GM18519 (cell line): Measurements from ENCODE around the gene UCKL1.
"Not testable (repeated sequence)": the region's sequence is repeated elsewhere in the genome, so short reads cannot be mapped to it uniquely, and the experiment has no call there.

Source experiments
- ATAC-seq: cut with Tn5 transposase; IDR thresholded peaks from one replicate; pipeline ENCODE4 v1.9.1; 2021; ENCODE audit warnings: mild to moderate bottlenecking, moderate library complexity; ENCODE audit not compliant: unreplicated experiment, low FRiP score

Gene UCKL1

DNA sequence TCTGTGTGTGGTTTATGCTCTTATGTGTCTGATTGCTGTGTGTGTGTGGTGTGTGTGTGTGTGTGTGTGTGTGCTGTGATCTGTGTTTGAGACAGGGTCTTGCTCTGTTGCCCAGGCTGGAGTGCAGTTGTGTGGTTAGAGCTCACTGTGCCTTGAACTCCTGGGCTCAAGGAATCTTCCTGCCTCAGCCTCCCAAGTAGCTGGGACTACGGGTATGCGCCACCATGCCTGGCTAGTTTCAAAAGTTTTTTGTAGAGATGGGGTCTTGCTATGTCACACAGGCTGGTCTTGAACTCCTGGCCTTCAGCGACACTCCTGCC is 16.9 kb upstream of the UCKL1 start:
- ATAC-seq = no peak

DNA sequence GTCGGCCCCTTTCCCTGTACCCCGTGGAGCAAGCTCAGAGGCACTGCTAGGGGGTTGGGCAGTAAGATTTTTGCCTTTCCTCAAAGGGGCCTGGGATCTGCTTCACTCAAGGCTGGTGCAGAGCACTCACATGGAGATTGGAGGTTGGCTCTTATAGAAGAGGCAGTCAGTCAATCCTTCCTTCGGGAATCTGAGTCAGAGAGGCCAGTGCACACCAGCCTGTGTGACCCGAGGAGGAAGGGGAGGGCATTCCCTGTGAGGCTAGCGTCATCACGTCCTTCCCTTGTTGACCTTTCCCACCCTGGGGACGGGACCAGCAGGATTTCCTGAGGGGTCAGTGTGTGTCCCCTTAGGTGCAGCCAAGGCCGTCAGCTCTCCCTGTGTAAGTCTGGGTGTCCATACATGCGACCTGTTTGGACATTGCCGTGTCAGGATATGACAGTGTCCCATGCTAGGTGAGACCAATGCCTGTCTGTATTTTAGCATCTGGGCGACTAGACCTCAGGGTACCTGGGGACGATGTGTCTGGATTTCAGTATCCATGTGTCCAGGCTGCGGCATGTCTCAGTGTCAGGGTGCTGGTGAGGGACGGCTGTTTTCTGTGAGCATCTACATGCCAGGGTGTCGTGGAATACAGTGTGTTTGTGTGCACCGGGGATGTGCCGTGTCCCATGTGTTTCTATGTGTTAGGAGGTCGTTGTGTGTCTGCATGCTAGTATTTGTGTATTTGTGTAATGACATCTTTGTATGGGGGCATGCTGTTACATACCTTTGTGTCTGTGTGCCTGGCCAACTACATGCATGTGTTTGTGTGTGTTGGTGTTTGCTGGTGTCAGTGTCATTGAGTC is 16.3 kb upstream of the UCKL1 start:
- no peak for ATAC-seq

DNA sequence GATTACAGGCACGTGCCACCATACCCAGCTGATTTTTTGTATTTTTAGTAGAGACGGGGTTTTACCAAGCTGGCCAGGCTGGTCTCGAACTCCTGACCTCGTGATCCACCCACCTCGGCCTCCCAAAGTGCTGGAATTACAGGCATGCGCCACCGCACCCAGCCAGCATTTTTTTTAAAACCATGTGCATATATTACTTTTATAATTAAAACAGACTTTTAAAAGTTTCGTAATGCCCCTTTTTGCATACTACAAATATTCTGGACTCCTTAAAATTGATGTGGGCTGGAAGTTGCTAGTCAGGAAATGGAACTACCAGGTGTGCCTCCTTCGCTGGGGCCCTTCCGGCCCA is 15.7 kb upstream of the UCKL1 start:
- ATAC-seq = not testable (repeated sequence)

DNA sequence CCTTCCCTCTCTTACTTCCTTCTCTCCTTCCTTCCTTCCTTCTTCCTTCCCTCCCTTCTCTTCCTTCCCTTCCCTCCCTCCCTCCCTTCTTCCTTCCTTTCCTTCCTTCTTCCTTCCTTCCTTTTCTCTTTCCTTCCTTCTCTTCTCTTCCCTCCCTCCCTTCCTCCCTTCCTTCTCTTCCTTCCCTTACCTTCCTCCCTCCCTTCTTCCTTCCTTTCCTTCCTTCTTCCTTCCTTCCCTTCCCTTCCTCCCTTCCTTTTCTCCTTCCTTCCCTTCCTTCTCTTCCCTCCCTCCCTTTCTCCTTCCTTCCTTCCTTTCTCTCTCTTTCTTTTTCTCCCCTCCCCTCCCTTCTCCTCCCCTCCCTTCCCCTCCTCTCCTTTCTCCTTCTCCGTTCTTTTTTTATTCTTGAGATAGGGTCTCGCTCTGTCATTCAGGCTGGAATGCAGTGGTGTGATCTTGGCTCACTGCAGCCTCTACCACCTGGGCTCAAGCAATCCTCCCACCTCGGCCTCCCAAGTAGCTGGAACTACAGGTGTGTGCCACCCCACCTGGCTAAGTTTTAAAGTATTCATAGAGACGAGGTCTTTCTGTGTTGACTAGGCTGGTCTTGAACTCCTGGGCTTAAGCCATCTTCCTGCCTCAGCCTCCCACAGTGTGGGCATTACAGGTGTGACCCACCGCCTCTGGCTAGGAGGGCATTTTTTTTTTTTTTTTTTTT is 14.7 kb upstream of the UCKL1 start:
- no peak for ATAC-seq

DNA sequence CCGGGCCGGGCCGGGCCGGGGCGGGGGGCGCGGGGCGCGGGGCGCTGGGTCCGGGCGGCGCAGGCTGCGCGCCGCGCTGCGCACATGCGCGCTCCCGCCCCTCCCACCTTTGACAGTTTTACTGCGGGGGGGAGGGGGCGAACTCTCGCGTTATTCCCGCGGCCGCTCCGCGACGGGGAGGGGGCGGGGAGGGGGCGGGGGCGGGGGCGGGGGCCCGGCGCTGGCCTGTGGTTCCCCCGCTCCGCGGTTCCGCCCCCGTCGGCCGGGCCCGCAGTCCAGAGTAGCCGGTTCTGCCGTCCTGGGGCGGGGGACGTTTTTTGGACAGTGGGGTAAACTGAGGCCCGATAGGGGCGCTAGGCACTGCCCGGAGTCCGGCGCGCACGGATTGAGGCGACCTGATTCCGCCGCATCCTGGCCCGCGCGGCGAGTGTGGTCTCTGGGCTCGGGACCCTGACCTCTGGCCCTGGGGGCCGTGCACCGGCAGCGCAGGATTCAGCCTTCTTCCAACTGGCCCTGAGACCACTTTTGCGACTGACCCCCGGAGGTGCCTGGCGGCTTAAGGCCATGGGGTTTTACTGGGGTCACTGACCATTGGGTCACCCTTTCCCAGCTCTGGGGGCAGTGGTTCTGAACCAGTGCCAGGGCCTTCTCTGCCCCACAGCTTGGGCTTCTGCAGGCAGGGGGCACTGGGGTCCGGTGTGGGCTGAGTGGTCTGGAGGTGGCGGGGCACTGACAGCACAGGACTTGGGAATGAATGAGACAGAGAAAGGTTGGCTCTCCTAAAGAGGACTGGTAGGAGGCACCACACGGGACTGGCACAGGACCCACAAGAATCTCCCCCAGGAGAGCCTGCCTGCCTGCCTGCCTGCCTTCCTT is 13.9 kb upstream of the UCKL1 start, which contains the start of gene ZNF512B:
TSS of gene ZNF512B (minus strand) at position 93 of the 876 bp plus-strand sequence. CDS start 1,980 bp downstream, outside the sequence.
- ATAC-seq = no peak

DNA sequence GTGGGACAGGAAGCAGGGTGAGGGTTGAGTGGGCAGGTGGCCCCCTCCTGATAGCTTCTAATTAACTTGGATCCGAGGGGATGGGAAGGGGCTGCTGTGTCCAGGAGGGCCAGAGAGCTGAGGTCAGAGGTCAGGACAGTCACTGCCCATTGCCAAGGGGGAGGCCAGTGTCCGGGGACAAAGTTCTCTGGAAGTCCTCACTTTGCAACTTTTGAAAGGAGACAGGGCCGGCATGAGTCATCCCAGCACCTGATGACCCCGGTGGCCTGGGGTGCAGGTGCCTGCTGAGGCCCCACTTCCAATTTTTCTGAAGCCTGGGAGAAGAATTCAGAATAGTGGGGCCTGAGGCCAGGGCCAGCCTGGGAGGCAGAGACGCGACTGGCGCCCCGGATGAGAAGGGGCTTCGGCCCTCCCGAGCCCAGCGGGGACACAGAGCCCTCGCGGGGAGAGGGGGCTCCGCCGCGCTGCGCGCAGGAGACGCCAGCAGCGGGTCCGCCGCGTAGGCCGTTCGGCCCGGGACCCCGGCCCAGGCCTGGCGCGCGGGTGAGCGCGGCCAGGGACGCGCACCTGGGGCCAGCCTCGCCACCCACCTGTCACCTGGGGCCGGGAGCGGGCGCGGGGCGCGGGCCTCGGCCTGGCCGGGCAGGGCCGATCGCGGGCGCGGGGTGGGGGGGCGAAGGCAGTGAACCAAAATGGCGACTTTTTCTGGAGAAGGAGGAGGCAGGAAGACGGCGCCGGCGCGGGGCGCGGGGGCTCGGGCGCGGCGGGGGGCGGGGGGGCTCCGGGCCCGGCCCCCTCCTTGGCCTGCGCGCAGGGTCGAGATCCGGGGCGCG is 12.9 kb upstream of the UCKL1 start:
- no peak for ATAC-seq

DNA sequence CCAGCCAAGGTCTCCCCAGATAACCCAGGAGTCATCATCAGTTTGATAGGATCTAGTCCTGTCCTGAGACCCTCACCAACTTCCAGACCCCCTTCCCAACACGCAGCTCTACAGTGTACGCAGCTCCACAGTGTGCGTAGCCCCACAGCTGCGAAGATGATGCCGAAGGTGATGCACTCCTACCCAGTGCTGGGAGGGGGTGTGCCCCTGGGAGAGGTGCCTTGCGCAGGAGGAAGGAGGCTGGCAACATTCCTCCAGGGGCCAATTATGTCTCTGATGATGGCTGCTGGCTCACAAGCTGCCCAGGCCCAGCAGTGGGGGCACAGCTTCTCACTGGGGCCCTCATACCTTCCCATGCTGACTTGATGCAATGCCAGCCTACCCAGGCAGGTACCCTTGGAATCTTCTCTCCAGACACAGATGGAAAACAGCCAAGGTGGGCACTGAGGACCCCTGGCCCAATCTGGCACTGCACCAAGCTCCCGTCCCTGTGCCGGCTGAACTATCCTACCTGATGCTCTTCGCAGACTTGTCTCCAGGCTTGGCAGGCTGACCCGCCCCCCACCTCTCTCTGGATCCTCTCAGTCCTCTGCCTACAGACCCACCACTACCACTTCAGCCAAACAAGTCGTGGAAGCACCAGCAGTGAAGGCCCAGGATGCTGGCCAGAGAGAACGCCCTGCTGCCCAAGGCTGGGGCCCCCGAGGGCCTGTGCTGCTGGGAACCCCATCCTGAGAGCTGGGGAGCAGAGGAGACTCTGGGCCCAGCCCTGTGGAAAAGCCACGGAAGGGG is 12.1 kb upstream of the UCKL1 start:
- no peak for ATAC-seq

DNA sequence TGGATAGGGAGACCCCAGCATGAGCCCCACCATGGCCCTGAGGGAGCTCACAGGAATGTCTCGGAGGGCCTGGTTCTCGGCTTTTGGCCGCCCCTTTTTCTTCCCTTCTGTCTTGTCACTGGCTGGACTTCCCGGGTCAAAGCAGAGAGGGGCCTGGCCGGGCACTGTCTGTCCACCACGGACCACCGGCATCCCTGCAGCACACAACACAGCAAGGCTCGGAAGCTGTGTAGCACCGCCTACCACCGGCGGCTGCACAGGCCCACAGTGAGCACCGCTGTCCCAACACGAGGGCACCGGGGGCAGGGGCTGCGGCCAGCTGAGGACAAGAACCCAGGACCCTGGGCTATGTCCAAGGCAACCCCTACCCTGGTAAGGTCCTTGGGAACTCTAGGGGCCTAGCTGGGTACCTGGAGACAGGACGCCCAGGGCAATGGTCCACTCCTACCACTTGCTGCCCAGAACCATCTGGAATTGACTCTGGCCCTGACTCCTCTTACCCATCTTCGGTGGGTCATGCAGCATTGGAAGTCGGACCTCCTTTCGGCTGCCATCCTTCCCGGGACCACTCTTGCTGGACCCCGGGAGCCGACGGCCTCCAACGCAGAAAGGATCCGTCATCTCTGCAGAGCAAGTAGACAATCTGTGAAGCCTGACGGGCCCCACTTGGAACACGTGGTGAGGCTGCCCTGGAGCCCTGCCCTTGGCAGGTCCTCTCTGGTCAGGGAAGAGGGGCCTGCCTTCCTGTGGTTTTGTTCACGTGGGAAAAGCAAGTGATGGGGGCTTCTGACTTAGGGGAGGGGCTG is 11.3 kb upstream of the UCKL1 start:
- no peak for ATAC-seq

DNA sequence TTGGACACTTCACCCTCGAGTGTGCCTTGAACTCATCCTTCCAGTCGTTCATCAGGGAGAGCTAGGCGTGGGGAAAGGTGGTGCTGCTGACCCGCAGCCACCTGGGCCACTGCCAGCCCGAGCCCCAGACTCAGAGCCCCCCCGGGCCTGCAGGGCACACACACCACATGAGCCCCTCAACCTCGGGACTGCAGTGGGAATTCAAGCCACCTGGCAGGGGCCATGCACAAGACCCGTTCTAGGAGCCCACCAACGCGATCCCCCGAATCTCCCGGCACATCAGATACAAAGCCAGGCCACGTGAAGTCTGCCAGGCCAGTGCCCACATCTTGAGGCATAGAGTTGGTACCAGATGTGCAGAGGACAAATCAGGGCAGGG is 10.7 kb upstream of the UCKL1 start:
- ATAC-seq = no peak

DNA sequence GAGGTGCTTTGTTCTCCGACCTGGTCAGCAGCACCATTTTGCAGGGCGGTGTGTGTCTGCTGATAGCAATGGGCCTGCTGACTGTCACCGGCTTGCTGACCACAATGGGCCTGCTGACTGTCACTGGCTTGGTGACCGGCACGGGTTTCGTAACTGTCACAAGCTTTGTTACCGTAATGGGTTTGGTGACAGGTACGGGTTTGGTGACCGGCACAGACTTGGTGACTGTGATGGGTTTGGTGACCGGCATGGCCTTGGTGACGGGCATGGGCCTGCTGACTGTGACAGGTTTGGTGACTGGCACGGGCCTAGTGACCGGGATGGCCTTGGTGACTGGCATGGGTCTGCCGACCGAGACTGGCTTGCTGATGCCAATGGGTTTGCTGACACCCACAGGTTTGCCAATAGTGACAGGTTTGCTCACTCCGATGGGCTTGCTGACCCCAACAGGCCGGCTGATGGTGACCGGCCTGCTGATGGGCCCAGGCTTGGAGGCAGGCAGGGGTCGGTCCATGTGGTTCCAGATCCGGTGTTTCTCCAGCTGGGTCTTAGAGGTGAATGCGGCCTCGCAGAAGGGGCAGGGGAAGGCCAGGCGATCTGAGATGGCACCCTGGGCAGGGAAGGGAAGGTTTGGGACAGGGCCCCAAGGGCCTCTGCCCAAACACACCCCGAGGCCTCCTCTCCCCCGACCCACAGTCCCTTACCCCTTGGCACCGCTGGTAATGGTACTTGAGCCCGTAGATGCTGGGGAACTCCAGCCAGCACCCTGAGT is 10.1 kb upstream of the UCKL1 start:
- ATAC-seq = no peak

DNA sequence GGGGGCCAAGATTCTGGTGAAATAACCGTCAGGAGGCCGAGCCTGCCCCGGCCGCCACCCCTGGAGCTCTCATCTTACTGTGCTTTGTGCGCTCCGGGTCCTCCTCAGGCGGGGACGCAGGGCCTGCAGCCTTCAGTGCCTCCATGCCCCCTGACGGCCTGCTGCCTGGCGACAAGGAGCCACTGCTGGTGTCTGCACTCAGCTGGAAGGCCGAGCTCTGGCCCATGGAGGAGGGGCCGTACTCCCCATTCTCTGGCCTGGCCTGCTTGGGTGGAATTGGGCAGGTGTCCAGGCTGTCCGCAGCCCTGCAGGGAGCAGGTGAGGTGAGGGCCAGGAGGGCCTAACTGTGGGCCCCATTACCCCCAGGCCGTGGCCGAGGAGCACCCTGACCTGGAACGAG is 8.2 kb upstream of the UCKL1 start:
- ATAC-seq = no peak

DNA sequence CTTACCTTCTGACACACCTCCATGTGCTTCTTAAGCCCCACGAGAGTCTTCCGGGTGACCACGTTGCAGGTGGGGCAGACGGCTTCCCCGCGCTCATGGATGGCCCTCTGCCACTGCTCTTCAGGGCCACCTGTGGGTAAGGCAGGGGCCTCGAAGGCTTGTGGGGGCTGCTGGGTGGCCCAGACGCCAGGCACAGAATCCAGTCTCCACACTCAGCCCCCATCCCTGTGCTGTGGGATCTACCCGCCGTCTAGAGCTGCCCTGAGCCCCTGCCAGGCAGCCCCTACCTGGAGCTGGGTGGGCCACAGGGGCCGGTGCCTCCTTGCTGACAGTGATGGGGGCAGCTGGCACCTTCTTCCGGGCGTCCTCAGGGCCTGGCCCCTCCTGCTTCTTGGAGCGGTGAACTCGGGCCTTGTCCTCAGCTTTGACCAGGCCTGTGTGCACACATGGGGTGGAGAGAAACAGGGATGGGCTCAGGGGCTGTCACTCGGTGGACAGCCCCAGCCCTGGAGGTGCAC is 7.6 kb upstream of the UCKL1 start:
- ATAC-seq = no peak

DNA sequence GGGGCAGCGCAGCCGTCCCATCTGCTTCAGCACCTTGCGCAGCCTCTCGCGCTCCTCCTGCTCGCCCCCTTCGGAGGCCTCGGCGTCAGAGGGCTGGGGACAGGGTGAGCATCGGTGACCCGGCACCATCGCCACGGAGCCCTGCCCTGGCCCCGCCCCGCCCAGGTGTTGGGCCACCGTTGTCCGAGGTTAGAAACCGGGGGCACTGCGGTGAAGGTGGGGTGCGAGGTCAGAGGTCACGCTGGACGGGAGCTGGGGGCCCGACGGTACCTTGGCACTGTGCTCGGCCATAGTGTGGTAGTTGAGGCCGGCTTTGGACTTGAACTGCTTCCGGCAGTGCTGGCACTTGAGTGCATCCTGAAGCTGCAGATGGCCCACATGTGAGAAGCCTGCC is 7.1 kb upstream of the UCKL1 start:
- no peak for ATAC-seq

DNA sequence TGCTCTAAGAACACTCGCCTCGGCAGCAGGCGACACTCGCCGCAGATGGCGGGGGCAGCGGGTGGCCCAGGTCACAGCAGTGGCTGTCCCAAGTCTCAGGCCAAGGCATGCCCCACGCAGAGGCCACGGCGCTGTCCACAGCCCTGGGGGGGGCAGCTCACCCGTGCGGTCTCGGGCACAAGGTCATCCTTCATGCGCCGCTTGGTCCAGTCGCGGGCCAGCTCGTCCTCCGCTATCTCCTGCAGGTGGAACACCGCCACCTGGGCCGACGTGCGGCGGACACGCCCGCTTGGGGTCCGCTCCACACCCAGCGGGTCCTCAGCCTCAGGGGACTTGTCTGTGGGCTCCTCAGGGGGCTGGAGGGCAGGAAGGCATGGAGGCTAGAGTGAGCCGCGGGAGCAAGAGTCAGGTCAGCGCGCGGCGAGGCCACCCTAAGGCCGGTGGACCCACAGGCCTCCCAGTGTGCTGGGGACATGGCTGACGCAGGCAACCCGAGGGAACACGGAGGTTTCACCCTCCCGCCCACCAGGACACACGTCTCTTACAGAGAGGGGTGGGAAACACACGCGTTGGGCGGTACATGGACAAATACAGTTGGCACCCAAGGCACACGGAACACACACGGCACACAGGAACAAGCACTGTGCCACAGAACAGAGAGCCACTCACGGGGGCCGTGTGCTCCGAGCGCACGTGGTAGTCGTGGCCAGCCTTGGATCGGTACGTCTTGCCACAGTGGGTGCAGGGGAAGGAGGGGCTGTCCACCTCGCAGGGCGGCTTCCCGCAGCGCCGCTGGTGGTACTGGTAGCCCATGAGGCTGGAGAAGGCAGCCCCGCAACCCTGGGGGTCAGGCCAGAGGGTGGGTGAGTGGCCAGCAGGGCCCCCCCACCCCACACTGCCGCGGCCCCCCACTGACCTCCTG is 6.5 kb upstream of the UCKL1 start:
- no peak for ATAC-seq

DNA sequence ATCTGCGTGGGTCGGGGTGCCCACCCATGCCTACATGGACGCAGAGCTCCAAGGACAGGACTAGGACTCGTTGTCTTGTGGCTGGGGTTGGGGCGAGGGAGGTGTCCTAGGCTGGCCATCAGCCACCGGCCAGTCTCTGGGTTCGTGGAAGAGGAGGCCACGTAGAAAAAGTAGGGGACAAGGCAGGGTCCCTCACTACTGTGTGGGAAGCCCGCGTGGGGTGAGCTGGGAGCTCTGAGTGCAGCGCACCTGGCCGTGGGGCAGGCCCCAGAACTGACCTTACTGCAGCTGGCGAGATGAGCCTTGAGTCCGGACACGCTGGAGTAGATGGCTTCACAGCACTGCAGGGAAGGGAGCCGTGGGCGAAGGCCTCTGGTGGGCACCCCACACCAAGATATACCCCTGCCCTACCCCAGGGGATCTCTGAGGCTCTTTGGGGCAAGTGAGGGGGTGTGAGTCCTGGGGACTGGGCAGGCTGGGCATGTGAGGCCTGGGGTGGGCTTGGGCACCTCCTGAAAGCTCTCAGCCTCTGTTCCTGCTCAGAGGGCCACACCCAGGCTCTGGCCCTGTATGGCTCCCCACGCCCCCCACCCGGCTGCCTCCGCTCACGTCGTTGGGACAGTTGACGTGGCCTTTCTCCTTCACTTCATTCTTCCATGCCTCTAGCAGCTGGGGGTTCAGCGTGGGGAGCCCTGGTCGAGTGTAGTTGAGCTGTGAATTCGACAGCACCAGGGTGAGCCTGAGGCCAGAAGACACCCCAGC is 5.6 kb upstream of the UCKL1 start:
- ATAC-seq = no peak
